ENCODE results near the gene PITPNM3. TPM values are rescaled to one million over a fixed set of nuclear protein-coding genes. Genes with fewer than 3 reads are reported as not detected.

PITPNM3 gene
- total RNA-seq, 6 experiments from 2014 or later = 0.94 to 1.1 (median 1.0) TPM

GRCh38 chr17:6450926-6451832 is 105.2 kb downstream of the PITPNM3 start:
- no peak for DNase-seq
- Mint-ChIP-seq H3K36me3 (ENCODE audit: low read depth) (0 out of 2 replicates have a peak, but pooled peaks cover 7% of the 10 kb centered on the region), H3K27me3 (ENCODE audit: insufficient read depth) (peaks cover 2% of the 10 kb centered on the region; the same call in 1 of the 2 replicates), H3K27ac (no peak overlapping the region), H3K4me3 (no peak overlapping the region), H3K9me3 (no peaks in the 10 kb centered on the region), H3K4me1 (ENCODE audit: low read depth) (peaks cover under 1% of the 10 kb centered on the region; the same call in 1 of the 2 replicates)
- TF ChIP-seq CTCF (IDR thresholded peaks at IDR 0.05) = no peak

GRCh38 chr17:6449307-6449706 is 107.0 kb downstream of the PITPNM3 start:
- H3K9me3 Mint-ChIP-seq = no peaks in the 10 kb centered on the region
- 0 out of 2 replicates have a peak, but pooled peaks cover 7% of the 10 kb centered on the region for H3K36me3 Mint-ChIP-seq (ENCODE audit: low read depth)
- no peak overlapping the region for H3K4me3 Mint-ChIP-seq
- TF ChIP-seq CTCF (IDR thresholded peaks at IDR 0.05) = no peak
- DNase-seq = no peak
- H3K27me3 Mint-ChIP-seq (ENCODE audit: insufficient read depth) = peaks cover 2% of the 10 kb centered on the region
- H3K27ac Mint-ChIP-seq = no peak overlapping the region
- peaks cover 11% of the 10 kb centered on the region for H3K4me1 Mint-ChIP-seq (ENCODE audit: low read depth)

GRCh38 chr17:6448473-6448872 is 107.9 kb downstream of the PITPNM3 start:
- DNase-seq = no peak
- Mint-ChIP-seq H3K36me3 (ENCODE audit: low read depth) (0 out of 2 replicates have a peak, but pooled peaks cover 7% of the 10 kb centered on the region), H3K27me3 (ENCODE audit: insufficient read depth) (peaks cover 2% of the 10 kb centered on the region), H3K9me3 (no peaks in the 10 kb centered on the region), H3K4me1 (ENCODE audit: low read depth) (peaks cover 17% of the 10 kb centered on the region), H3K4me3 (no peak overlapping the region), H3K27ac (no peak overlapping the region)
- TF ChIP-seq CTCF (IDR thresholded peaks at IDR 0.05) = no peak

GRCh38 chr17:6446516-6447100 is 109.7 kb downstream of the PITPNM3 start:
- Mint-ChIP-seq H3K27ac (no peak overlapping the region), H3K4me1 (ENCODE audit: low read depth) (peaks cover 21% of the 10 kb centered on the region), H3K27me3 (ENCODE audit: insufficient read depth) (no peaks in the 10 kb centered on the region; the same call in 1 of the 2 replicates), H3K36me3 (ENCODE audit: low read depth) (0 out of 2 replicates have a peak, but pooled peaks cover 7% of the 10 kb centered on the region), H3K4me3 (no peak overlapping the region), H3K9me3 (no peaks in the 10 kb centered on the region)
- no peak for TF ChIP-seq CTCF (IDR thresholded peaks at IDR 0.05)
- no peak for DNase-seq

- peaks cover 3% of the 10 kb centered on the region for H3K27me3 Mint-ChIP-seq (ENCODE audit: insufficient read depth)
- H3K27ac Mint-ChIP-seq = peak overlapping the region; percentile 76
- 0 out of 2 replicates have a peak, but pooled peaks cover 3% of the 10 kb centered on the region for H3K36me3 Mint-ChIP-seq (ENCODE audit: low read depth)
- no peak for TF ChIP-seq CTCF (IDR thresholded peaks at IDR 0.05)
- no peaks in the 10 kb centered on the region for H3K9me3 Mint-ChIP-seq
- H3K4me1 Mint-ChIP-seq (ENCODE audit: low read depth) = peaks cover 33% of the 10 kb centered on the region
- H3K4me3 Mint-ChIP-seq = peak overlapping the region; percentile 97
- no peak for DNase-seq
Measured at GRCh38 chr17:6444571-6445335, 111.6 kb downstream of the PITPNM3 start.

Data from HFFc6 (cell line).